Endothelial cell (in vitro differentiated cells): ENCODE data around the gene DNAH3. TPM values are rescaled to one million over a fixed set of nuclear protein-coding genes. Genes with fewer than 3 reads are reported as not detected.

Experiments used
- DNase-seq: peaks from one replicate; pipeline ENCODE4 v3.0.0; 2021; ENCODE audit warnings: low spot score
- H3K27ac Mint-ChIP-seq: one replicate; pipeline ENCODE4 v1.8.0; 2021; ENCODE audit warnings: mixed read lengths, inconsistent platforms; ENCODE audit not compliant: unreplicated experiment
- H3K27me3 Mint-ChIP-seq: one replicate; pipeline ENCODE4 v1.8.0; 2021; ENCODE audit warnings: mild to moderate bottlenecking, moderate library complexity, mixed read lengths, inconsistent platforms; ENCODE audit not compliant: unreplicated experiment
- H3K36me3 Mint-ChIP-seq: one replicate; pipeline ENCODE4 v1.8.0; 2021; ENCODE audit warnings: mild to moderate bottlenecking, low read depth, mixed read lengths, inconsistent platforms; ENCODE audit not compliant: unreplicated experiment
- H3K4me1 Mint-ChIP-seq: one replicate; pipeline ENCODE4 v1.8.0; 2021; ENCODE audit warnings: mild to moderate bottlenecking, mixed read lengths, inconsistent platforms; ENCODE audit not compliant: unreplicated experiment
- H3K4me3 Mint-ChIP-seq: one replicate; pipeline ENCODE4 v1.8.0; 2021; ENCODE audit warnings: mild to moderate bottlenecking, mixed read lengths, inconsistent platforms; ENCODE audit not compliant: unreplicated experiment
- H3K9me3 Mint-ChIP-seq: one replicate; pipeline ENCODE4 v1.8.0; 2021; ENCODE audit warnings: mixed read lengths, inconsistent platforms; ENCODE audit not compliant: unreplicated experiment
- total RNA-seq: library from RNA; stranded (reverse); fragmentation: NEBNext Ultra II Directional; extraction: Animal tissue kit (Norgen Biotek cat#: 25700); gene quantifications from one replicate; pipeline ENCODE4 v1.2.1, GENCODE V29; 2021; ENCODE audit not compliant: unreplicated experiment
- TF ChIP-seq, protein P1 (sequence below): fragments of 200-600 bp; sonication (generic); IDR thresholded peaks from one replicate; pipeline ENCODE4 v1.5.0; 2021; ENCODE audit warnings: antibody characterized with exemption; ENCODE audit not compliant: unreplicated experiment

DNAH3 gene
- total RNA-seq, 1 donor from 2014 or later, result 0.05 TPM

DNA sequence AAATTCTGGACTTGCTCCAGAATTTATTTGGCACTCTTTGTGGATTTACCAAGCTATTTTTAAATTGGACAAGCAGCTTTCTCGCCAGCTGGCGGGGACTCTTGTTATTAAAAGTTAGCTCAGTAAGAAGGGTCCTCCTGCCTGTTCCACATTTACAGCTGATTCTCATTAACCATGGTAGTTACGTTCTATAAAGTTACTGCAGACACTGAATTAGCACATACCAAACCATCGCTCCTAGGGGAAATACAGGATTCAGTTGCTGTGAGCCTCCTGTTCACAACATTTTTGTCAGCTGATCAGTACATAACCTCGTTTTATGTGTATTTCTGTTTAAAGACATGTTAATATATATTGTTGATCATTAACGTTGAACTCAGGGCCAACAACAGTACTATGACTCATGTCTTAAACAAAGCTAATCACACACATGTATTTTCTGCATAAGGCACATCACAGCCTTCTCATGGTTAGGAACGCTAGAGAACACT lies 12.1 kb upstream of the DNAH3 start:
- no peaks in the 10 kb centered on the region for H3K4me1 Mint-ChIP-seq
- TF ChIP-seq, protein P1, sequence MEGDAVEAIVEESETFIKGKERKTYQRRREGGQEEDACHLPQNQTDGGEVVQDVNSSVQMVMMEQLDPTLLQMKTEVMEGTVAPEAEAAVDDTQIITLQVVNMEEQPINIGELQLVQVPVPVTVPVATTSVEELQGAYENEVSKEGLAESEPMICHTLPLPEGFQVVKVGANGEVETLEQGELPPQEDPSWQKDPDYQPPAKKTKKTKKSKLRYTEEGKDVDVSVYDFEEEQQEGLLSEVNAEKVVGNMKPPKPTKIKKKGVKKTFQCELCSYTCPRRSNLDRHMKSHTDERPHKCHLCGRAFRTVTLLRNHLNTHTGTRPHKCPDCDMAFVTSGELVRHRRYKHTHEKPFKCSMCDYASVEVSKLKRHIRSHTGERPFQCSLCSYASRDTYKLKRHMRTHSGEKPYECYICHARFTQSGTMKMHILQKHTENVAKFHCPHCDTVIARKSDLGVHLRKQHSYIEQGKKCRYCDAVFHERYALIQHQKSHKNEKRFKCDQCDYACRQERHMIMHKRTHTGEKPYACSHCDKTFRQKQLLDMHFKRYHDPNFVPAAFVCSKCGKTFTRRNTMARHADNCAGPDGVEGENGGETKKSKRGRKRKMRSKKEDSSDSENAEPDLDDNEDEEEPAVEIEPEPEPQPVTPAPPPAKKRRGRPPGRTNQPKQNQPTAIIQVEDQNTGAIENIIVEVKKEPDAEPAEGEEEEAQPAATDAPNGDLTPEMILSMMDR, result no peak
- peaks cover 10% of the 10 kb centered on the region for H3K36me3 Mint-ChIP-seq
- H3K27me3 Mint-ChIP-seq, result peaks cover 6% of the 10 kb centered on the region
- no peak overlapping the region for H3K4me3 Mint-ChIP-seq
- no peak for DNase-seq
- H3K27ac Mint-ChIP-seq, result no peak overlapping the region
- no peaks in the 10 kb centered on the region for H3K9me3 Mint-ChIP-seq

DNA sequence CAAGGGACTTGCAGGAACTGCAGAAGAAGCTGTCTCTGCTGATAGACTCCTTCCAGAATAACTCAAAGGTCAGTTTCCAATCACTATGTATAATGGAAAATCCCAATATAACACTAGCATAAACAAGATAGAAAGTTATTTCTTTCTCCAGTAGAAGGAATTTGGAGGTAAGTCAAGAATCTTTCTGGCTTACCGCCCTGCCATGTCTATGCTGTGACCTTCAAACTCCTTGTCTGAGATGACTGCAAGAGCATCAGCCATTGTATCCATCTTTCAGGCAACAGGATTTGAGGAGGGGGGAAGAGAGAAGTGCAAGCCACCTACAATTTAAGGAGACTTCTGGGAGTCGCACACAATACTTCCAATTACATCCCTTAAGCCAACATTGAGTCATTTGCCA lies 10.6 kb upstream of the DNAH3 start:
- Mint-ChIP-seq H3K4me1 (no peaks in the 10 kb centered on the region), H3K36me3 (peaks cover 10% of the 10 kb centered on the region), H3K27ac (no peak overlapping the region), H3K4me3 (no peak overlapping the region), H3K27me3 (peaks cover 6% of the 10 kb centered on the region), H3K9me3 (no peaks in the 10 kb centered on the region)
- TF ChIP-seq, protein P1, result no peak
- DNase-seq, result no peak

DNA sequence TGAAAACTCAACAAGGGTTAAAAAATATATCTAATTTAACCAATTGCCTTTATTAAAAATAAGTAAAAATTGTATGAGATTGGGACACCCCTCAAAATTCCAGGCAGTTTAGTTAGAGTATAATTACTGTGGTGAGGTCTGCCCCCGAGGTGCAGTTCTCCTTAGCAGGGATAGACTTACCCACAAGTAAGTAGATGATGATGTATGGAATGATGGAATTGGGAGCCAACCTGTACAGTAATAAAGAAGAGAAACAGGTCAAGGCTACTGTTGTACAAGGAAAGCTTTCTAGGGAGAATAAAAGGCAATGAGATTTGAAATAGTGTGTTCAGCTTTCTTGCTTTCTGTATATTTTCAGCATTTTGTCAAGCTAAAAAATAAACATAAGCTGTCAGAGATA lies 9.6 kb upstream of the DNAH3 start:
- Mint-ChIP-seq H3K27me3 (peaks cover 6% of the 10 kb centered on the region), H3K36me3 (peaks cover 10% of the 10 kb centered on the region), H3K4me3 (no peak overlapping the region), H3K27ac (no peak overlapping the region), H3K9me3 (no peaks in the 10 kb centered on the region), H3K4me1 (no peaks in the 10 kb centered on the region)
- TF ChIP-seq, protein P1, result no peak
- DNase-seq, result no peak

GRCh38 chr16:21159281-21159951 lies 8.8 kb upstream of the DNAH3 start:
- DNase-seq, result peak; percentile 22
- Mint-ChIP-seq H3K4me1 (no peaks in the 10 kb centered on the region), H3K36me3 (peaks cover 5% of the 10 kb centered on the region), H3K4me3 (peak overlapping the region; percentile 96), H3K27me3 (peaks cover 6% of the 10 kb centered on the region), H3K27ac (no peak overlapping the region), H3K9me3 (no peaks in the 10 kb centered on the region)
- TF ChIP-seq, protein P1, result no peak
